HepG2 (cell line): ENCODE results near the gene DCTN3. TPM values are rescaled to one million over a fixed set of nuclear protein-coding genes. Genes with fewer than 3 reads are reported as not detected.

Experiments
- BORCS8-MEF2B ChIP-seq: sonication (generic); formaldehyde crosslinking; IDR thresholded peaks from 2 replicates; pipeline ENCODE4 v1.8.0; 2022; ENCODE audit warnings: mild to moderate bottlenecking, missing genetic modification reagents
- DMTF1 ChIP-seq: sonication (generic); formaldehyde crosslinking; IDR thresholded peaks from 2 replicates; pipeline ENCODE4 v1.4.0; 2020; ENCODE audit warnings: mild to moderate bottlenecking, missing genetic modification reagents
- GPBP1L1 ChIP-seq: sonication (generic); formaldehyde crosslinking; IDR thresholded peaks from 2 replicates; pipeline ENCODE4 v1.5.0; 2020; ENCODE audit warnings: mild to moderate bottlenecking, missing genetic modification reagents
- JUNB ChIP-seq: sonication (generic); formaldehyde crosslinking; IDR thresholded peaks from 2 replicates; pipeline ENCODE4 v1.8.0; 2022; ENCODE audit warnings: missing genetic modification reagents, mild to moderate bottlenecking, borderline replicate concordance
- NFKB2 ChIP-seq: sonication (generic); formaldehyde crosslinking; IDR thresholded peaks from 2 replicates; pipeline ENCODE4 v1.4.0; 2020; ENCODE audit warnings: missing genetic modification reagents, borderline replicate concordance
- RNF219 ChIP-seq: sonication (generic); formaldehyde crosslinking; IDR thresholded peaks from 2 replicates; pipeline ENCODE4 v1.5.0; 2020; ENCODE audit warnings: mild to moderate bottlenecking, missing genetic modification reagents
- SATB2 ChIP-seq: sonication (generic); formaldehyde crosslinking; IDR thresholded peaks from 2 replicates; pipeline ENCODE4 v1.5.0; 2020; ENCODE audit warnings: missing genetic modification reagents
- ZNF142 ChIP-seq: sonication (generic); formaldehyde crosslinking; IDR thresholded peaks from 2 replicates; pipeline ENCODE4 v1.4.0; 2020; ENCODE audit warnings: missing genetic modification reagents
- ZNF160 ChIP-seq: sonication (generic); formaldehyde crosslinking; IDR thresholded peaks from 2 replicates; pipeline ENCODE4 v1.8.0; 2022; ENCODE audit warnings: mild to moderate bottlenecking, inconsistent platforms, missing genetic modification reagents
- ZNF18 ChIP-seq: sonication (generic); formaldehyde crosslinking; IDR thresholded peaks from 2 replicates; pipeline ENCODE4 v1.8.0; 2022; ENCODE audit warnings: mild to moderate bottlenecking, missing genetic modification reagents; ENCODE audit not compliant: insufficient replicate concordance
- ZNF367 ChIP-seq: sonication (generic); formaldehyde crosslinking; IDR thresholded peaks from 2 replicates; pipeline ENCODE4 v1.4.0; 2020; ENCODE audit warnings: missing genetic modification reagents, borderline replicate concordance
- polyA plus RNA-seq, 8 experiments: library from polyadenylated mRNA; depleted of rRNA in 3 of 8; stranded (reverse) in 7 of 8; unstranded in 1 of 8; fragments of >200 nt; fragmentation: Illumina TruSeq in 4 of 8; extraction: Trizol in 4 of 8; gene quantifications; 2 replicates each; pipeline versions ENCODE4 v1.2.1 to v1.2.3, GENCODE V29; 2011 to 2016; ENCODE audit warnings: low read depth in 4 of 8, missing spikeins in 1 of 8, mixed read lengths in 1 of 8; ENCODE audit not compliant: insufficient read depth in 1 of 8
- total RNA-seq, 5 experiments: library from RNA; depleted of rRNA; stranded (reverse); fragments of >200 nt; fragmentation: Illumina TruSeq; extraction: Trizol; gene quantifications; 2 replicates each; pipeline ENCODE4 v1.2.3, GENCODE V29; 2016; ENCODE audit warnings: low read depth in 1 of 5

Gene DCTN3
- total and polyA plus RNA-seq, 2 of the 13 experiments (the other 11 are each of a cell fraction or from before 2014, with no cell fraction given): 27.4 to 34.5 TPM

GRCh38 chr9:34636791-34637355 is 16.6 kb upstream of the DCTN3 start (continued):
- TF ChIP-seq GPBP1L1: no peak
- no peak for TF ChIP-seq JUNB (CRISPR knock-in tag)
- TF ChIP-seq BORCS8-MEF2B (CRISPR knock-in tag): no peak
- no peak for TF ChIP-seq ZNF367
- TF ChIP-seq ZNF18 (CRISPR knock-in tag): no peak
- no peak for TF ChIP-seq NFKB2 (CRISPR knock-in tag)
- TF ChIP-seq ZNF160: 0 out of 2 replicates have a peak, but pooled peaks have one; percentile 41
- TF ChIP-seq DMTF1 (CRISPR knock-in tag): peak; percentile 52; the same call in 1 of the 2 replicates
- TF ChIP-seq SATB2 (CRISPR knock-in tag): 0 out of 2 replicates have a peak, but pooled peaks have one; percentile 72
- no peak for TF ChIP-seq ZNF142
- no peak for TF ChIP-seq RNF219 (CRISPR knock-in tag)
